IPS-15b (cell line): Measurements from ENCODE around the gene PAFAH2.

Source experiments
- H3K27me3 ChIP-seq: one replicate; pipeline ENCODE4 v1.6.1; 2013; ENCODE audit warnings: low read length; ENCODE audit not compliant: control insufficient read depth, insufficient read depth
- H3K36me3 ChIP-seq: one replicate; pipeline ENCODE4 v1.6.1; 2013; ENCODE audit warnings: low read length; ENCODE audit not compliant: control insufficient read depth, insufficient read depth
- H3K4me1 ChIP-seq: one replicate; pipeline ENCODE4 v1.6.1; 2013; ENCODE audit warnings: mild to moderate bottlenecking, low read length; ENCODE audit not compliant: control insufficient read depth, insufficient read depth
- H3K4me3 ChIP-seq: one replicate; pipeline ENCODE4 v1.5.1; 2013; ENCODE audit warnings: low read depth, low read length
- H3K9ac ChIP-seq: one replicate; pipeline ENCODE4 v1.6.1; 2013; ENCODE audit warnings: low read depth, mild to moderate bottlenecking, low read length
- H3K9me3 ChIP-seq: one replicate; pipeline ENCODE4 v1.6.1; 2013; ENCODE audit warnings: mild to moderate bottlenecking, low read length; ENCODE audit not compliant: control insufficient read depth, insufficient read depth

Gene PAFAH2

GRCh38 chr1:25997828-25998761 is at the start of gene PAFAH2:
PAFAH2 (minus strand) TSS chr1:25998063; CDS start chr1:25990816, 7,247 bp downstream.
- peaks cover 2% of the 10 kb centered on the region for H3K27me3 ChIP-seq
- no peaks in the 10 kb centered on the region for H3K36me3 ChIP-seq
- H3K4me3 ChIP-seq, result peak within 1 kb of the TSS; percentile 83
- H3K9me3 ChIP-seq, result no peaks in the 10 kb centered on the region
- H3K9ac ChIP-seq, result peak within 1 kb of the TSS; percentile 71
- peaks cover 15% of the 10 kb centered on the region for H3K4me1 ChIP-seq

DNA sequence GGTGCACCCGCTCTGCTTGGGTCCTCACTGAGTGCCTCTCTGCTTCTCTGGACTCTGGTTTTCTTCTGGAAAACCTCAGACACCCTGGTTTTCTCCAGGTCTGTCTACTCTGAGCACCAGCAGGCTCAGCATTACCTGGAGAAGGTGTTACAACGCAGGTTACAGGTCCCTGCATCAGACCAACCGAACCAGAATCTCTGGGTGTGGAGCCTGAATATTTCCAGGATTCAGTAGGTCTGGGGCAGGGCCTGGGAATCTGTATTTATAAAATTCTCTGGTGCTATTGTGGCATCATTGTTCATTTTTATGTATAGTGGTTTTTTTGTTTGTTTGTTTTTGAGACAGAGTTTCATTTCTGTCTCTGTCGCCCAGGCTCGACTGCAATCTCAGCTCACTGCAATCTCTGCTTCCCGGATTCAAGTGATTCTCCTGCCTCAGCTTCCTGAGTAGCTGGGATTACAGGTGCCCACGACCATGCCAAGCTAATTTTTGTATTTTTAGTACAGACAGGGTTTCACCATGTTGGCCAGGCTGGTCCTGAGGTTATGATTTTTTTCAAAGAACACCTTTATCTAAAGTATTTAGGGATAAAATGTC is 49.5 kb upstream of the PAFAH2 start:
- Histone ChIP-seq H3K4me3 (peak overlapping the region; percentile 56), H3K27me3 (peaks cover 79% of the 10 kb centered on the region), H3K36me3 (no peaks in the 10 kb centered on the region), H3K9me3 (no peaks in the 10 kb centered on the region), H3K4me1 (no peaks in the 10 kb centered on the region), H3K9ac (no peak overlapping the region)

- no peaks in the 10 kb centered on the region for H3K36me3 ChIP-seq
- H3K9ac ChIP-seq, result no peak overlapping the region
- peak overlapping the region; percentile 56 for H3K4me3 ChIP-seq
- H3K27me3 ChIP-seq, result peaks cover 87% of the 10 kb centered on the region
- no peaks in the 10 kb centered on the region for H3K4me1 ChIP-seq
- no peaks in the 10 kb centered on the region for H3K9me3 ChIP-seq
Measured at GRCh38 chr1:26046246-26047095, 48.6 kb upstream of the PAFAH2 start.

DNA sequence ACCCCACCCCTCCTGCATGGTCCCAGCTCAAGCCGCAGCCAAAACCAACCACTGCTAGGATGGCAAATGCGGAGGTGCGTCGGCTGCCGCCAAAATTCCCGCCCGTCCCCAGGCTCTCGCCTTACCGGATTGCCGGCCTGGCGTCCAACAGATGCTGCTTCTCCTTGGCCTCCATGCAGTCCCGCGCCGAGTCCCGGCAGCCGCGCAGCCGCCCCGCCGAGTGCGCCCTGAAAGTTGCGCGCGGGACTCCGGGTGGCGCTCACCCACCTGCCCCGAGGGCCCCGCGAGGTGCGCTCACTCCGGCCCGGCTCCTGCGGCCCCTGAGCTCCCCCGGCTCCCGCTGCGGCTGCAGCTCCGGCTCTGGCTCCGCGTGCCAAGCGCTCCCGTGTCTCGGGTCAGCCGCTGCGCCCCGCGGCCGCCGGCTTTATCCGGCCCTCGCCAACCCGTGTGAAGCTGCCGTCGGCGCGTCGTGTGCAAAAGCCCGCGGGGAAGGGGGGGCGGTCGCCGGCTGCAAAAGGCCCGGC is 47.9 kb upstream of the PAFAH2 start, which contains the start of gene SLC30A2:
Gene SLC30A2, minus strand, starts transcription at position 397 of the 524 bp plus-strand sequence. Its CDS starts 222 bp downstream, at position 175.
- H3K27me3 ChIP-seq, result peaks cover 83% of the 10 kb centered on the region
- peak within 1 kb of the TSS; percentile 56 for H3K4me3 ChIP-seq
- no peaks in the 10 kb centered on the region for H3K4me1 ChIP-seq
- no peaks in the 10 kb centered on the region for H3K9me3 ChIP-seq
- no peaks in the 10 kb centered on the region for H3K36me3 ChIP-seq
- no peak within 1 kb of the TSS for H3K9ac ChIP-seq

DNA sequence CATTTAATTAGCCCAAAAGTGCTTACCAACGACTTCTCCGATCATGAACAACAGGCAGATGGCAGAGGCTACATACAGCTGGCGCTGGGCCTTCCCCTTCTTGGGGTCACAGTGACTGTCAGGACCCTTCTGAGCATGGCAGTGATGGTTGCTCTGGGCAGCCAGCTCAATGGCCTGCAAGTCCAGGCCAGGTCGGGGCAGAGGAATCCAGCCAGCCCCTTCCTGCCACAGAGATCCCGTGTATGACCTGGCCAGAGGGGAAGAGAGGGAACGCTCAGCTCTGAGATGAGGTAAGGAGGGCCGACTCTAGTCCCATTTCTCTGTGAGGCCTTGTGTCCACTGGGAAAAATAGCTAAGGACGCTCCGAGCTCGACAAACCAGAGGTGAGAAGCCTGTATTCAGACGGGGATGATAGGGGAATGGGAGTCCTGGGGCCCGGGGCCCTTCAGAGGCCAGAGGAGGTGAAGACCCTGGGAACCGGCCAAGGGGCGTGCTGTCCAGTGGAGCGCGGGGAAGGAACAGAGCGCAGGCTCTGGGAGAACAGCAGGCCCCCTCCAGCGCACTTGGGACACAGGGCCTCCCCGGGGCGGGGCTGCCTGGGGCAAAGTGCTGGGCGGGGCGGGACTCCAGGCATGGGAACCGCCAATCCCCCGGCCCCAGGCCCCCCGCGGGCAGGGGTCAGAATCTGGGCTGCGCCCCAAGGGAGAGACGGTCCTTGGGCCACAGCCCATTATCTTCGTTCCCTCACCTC is 47.3 kb upstream of the PAFAH2 start:
- no peaks in the 10 kb centered on the region for H3K36me3 ChIP-seq
- H3K9me3 ChIP-seq, result no peaks in the 10 kb centered on the region
- peaks cover 82% of the 10 kb centered on the region for H3K27me3 ChIP-seq
- no peak overlapping the region for H3K9ac ChIP-seq
- peak overlapping the region; percentile 56 for H3K4me3 ChIP-seq
- H3K4me1 ChIP-seq, result no peaks in the 10 kb centered on the region

DNA sequence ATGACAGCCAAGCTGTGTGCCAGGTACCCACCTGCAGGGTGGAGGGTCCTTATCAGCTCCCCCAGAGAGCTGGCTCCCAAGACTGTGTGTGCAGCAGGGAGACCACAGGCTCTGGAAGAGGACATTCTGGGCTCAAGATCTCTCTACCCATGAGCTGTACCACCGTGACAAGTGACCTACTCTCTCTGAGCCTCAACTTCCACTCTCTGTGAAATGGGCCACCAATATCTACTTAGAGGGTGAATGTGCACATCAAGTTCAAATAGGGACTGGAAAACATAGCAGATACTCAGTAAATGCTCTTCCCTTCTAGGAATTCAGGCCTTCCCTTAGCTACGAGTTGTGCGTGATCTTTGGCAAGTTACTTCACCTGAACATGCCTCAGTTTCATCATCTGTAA is 46.6 kb upstream of the PAFAH2 start:
- Histone ChIP-seq H3K9me3 (no peaks in the 10 kb centered on the region), H3K4me3 (no peak overlapping the region), H3K9ac (no peak overlapping the region), H3K36me3 (no peaks in the 10 kb centered on the region), H3K4me1 (no peaks in the 10 kb centered on the region), H3K27me3 (peaks cover 75% of the 10 kb centered on the region)

DNA sequence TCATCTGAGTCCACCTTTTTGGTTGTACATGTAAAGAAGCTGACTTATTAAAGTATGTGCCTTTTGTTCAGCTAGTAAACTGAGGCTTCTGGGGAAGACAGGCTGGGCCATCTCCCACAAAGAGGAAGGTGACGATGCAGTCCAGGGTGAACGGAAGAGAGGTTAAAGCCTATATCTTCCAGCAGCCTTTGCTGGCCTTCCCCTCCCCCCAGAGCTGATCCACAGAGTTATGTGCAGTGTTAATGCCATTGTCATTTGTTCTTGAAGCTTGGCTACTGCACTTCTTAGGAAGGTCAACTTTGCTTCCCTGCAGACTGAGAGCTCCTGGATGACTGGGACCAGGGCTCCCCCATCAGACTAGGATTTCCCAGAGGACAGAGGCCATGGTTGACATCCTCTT is 45.9 kb upstream of the PAFAH2 start:
- no peaks in the 10 kb centered on the region for H3K36me3 ChIP-seq
- H3K9ac ChIP-seq, result no peak overlapping the region
- no peaks in the 10 kb centered on the region for H3K9me3 ChIP-seq
- no peak overlapping the region for H3K4me3 ChIP-seq
- H3K4me1 ChIP-seq, result no peaks in the 10 kb centered on the region
- H3K27me3 ChIP-seq, result peaks cover 69% of the 10 kb centered on the region

DNA sequence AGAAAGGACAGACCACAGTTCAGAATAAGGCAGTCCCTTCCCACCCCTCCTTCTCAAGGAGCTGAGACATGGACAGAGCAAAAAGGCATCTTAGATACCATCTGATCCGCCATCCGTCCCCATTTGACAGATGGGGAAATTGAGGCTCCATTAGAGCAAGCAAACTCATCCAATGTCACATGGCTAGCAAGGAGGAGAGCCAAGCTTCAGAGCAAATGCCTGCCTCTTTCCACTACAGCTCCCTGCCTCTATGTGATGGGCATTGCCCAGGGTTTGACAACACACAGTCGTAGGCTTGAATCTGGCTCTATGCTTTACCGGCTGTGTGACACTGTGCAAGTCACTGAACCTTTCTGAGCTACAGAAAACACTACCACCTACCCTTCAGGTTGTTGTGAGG is 44.1 kb upstream of the PAFAH2 start:
- Histone ChIP-seq H3K9ac (no peak overlapping the region), H3K27me3 (peaks cover 58% of the 10 kb centered on the region), H3K36me3 (no peaks in the 10 kb centered on the region), H3K9me3 (no peaks in the 10 kb centered on the region), H3K4me3 (no peak overlapping the region), H3K4me1 (no peaks in the 10 kb centered on the region)

DNA sequence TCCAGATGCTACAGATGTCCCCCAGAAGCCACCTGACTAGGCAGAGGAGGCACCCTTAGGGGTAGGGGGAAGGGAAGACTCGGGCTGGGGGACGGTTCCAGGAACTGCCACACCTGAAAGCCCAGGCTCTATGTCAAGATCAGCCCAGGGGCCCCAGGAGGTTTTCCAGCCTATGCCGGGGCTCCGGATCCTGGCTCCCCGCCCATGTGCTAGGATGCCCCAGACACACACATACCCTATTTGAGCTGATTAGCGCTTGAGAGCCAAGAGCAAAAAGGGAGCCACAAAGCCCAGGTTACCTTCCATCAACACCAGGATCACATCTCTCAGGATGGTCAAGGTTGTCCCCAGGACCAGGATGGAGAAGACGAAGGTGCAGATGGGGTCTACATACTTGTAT is 43.5 kb upstream of the PAFAH2 start:
- no peak overlapping the region for H3K9ac ChIP-seq
- no peaks in the 10 kb centered on the region for H3K4me1 ChIP-seq
- H3K27me3 ChIP-seq, result peaks cover 58% of the 10 kb centered on the region
- no peaks in the 10 kb centered on the region for H3K9me3 ChIP-seq
- H3K36me3 ChIP-seq, result no peaks in the 10 kb centered on the region
- H3K4me3 ChIP-seq, result no peak overlapping the region

GRCh38 chr1:26038904-26039303 is 41.0 kb upstream of the PAFAH2 start:
- H3K36me3 ChIP-seq, result no peaks in the 10 kb centered on the region
- H3K27me3 ChIP-seq, result peaks cover 47% of the 10 kb centered on the region
- H3K9me3 ChIP-seq, result no peaks in the 10 kb centered on the region
- H3K4me1 ChIP-seq, result peaks cover 3% of the 10 kb centered on the region
- H3K9ac ChIP-seq, result no peak overlapping the region
- no peak overlapping the region for H3K4me3 ChIP-seq

- H3K27me3 ChIP-seq, result peaks cover 47% of the 10 kb centered on the region
- no peaks in the 10 kb centered on the region for H3K36me3 ChIP-seq
- no peak overlapping the region for H3K9ac ChIP-seq
- H3K9me3 ChIP-seq, result no peaks in the 10 kb centered on the region
- peaks cover 3% of the 10 kb centered on the region for H3K4me1 ChIP-seq
- H3K4me3 ChIP-seq, result no peak overlapping the region
Measured at GRCh38 chr1:26038477-26038876, 40.6 kb upstream of the PAFAH2 start.
